H9 (cell line): ENCODE results near the gene WDR27. TPM values are rescaled to one million over a fixed set of nuclear protein-coding genes. Genes with fewer than 3 reads are reported as not detected.

Experiments
- DNase-seq: peaks from one replicate; pipeline ENCODE4 v3.0.0-alpha.2; 2017
- H2AFZ ChIP-seq: one replicate; pipeline ENCODE4 v1.6.1; 2013; ENCODE audit warnings: mild to moderate bottlenecking, low read length, control low read depth, moderate library complexity
- H2AK5ac ChIP-seq: 2 replicates; pipeline ENCODE4 v1.6.1; 2013; ENCODE audit warnings: low read length, control low read depth, mixed read lengths; ENCODE audit not compliant: insufficient read length
- H2BK120ac ChIP-seq: one replicate; pipeline ENCODE4 v1.6.1; 2013; ENCODE audit warnings: low read depth, mild to moderate bottlenecking, low read length, control low read depth, inconsistent platforms; ENCODE audit not compliant: poor library complexity, severe bottlenecking
- H2BK12ac ChIP-seq: 2 replicates; pipeline ENCODE4 v1.6.1; 2013; ENCODE audit warnings: low read length, control low read depth, mixed read lengths, low read depth; ENCODE audit not compliant: insufficient read length
- H2BK15ac ChIP-seq: 2 replicates; pipeline ENCODE4 v1.6.1; 2013; ENCODE audit warnings: low read depth, low read length, control low read depth
- H2BK20ac ChIP-seq: one replicate; pipeline ENCODE4 v1.6.1; 2013; ENCODE audit warnings: low read depth, mild to moderate bottlenecking, low read length, control low read depth, inconsistent platforms; ENCODE audit not compliant: poor library complexity, severe bottlenecking
- H2BK5ac ChIP-seq: 2 replicates; pipeline ENCODE4 v1.6.1; 2013; ENCODE audit warnings: low read length, control low read depth, mixed read lengths; ENCODE audit not compliant: insufficient read length
- H3K14ac ChIP-seq: 2 replicates; pipeline ENCODE4 v1.6.1; 2013; ENCODE audit warnings: low read length, control low read depth; ENCODE audit not compliant: insufficient read depth
- H3K18ac ChIP-seq: 2 replicates; pipeline ENCODE4 v1.6.1; 2013; ENCODE audit warnings: low read depth, mild to moderate bottlenecking, mixed read lengths, low read length, control low read depth; ENCODE audit not compliant: insufficient read length
- H3K23ac ChIP-seq: 2 replicates; pipeline ENCODE4 v1.6.1; 2013; ENCODE audit warnings: low read length, control low read depth, mixed read lengths, low read depth; ENCODE audit not compliant: insufficient read length
- H3K23me2 ChIP-seq: 2 replicates; pipeline ENCODE4 v1.6.1; 2013; ENCODE audit warnings: low read depth, mild to moderate bottlenecking, mixed read lengths, low read length, control low read depth; ENCODE audit not compliant: insufficient read length, poor library complexity, severe bottlenecking
- H3K27ac ChIP-seq: 2 replicates; pipeline ENCODE4 v1.5.1; 2013; ENCODE audit warnings: low read length, control low read depth, mixed read lengths, low read depth; ENCODE audit not compliant: insufficient read length
- H3K27me3 ChIP-seq: 2 replicates; pipeline ENCODE4 v1.6.1; 2013; ENCODE audit warnings: low read length, control low read depth, inconsistent platforms; ENCODE audit not compliant: insufficient read depth
- H3K4ac ChIP-seq: 2 replicates; pipeline ENCODE4 v1.6.1; 2013; ENCODE audit warnings: low read depth, mild to moderate bottlenecking, control low read depth, inconsistent platforms, low read length, moderate library complexity
- H3K4me1 ChIP-seq: 2 replicates; pipeline ENCODE4 v1.6.1; 2013; ENCODE audit warnings: low read length, control low read depth, inconsistent platforms; ENCODE audit not compliant: insufficient read depth
- H3K4me2 ChIP-seq: 2 replicates; pipeline ENCODE4 v1.6.1; 2013; ENCODE audit warnings: low read length, control low read depth, mixed read lengths; ENCODE audit not compliant: insufficient read length, insufficient read depth
- H3K56ac ChIP-seq: 2 replicates; pipeline ENCODE4 v1.6.1; 2013; ENCODE audit warnings: low read depth, mild to moderate bottlenecking, mixed read lengths, low read length, control low read depth; ENCODE audit not compliant: insufficient read length
- H3K79me1 ChIP-seq: 2 replicates; pipeline ENCODE4 v1.6.1; 2013; ENCODE audit warnings: low read depth, mild to moderate bottlenecking, moderate library complexity, low read length, control low read depth, inconsistent platforms; ENCODE audit not compliant: insufficient read depth, poor library complexity, severe bottlenecking
- H3K79me2 ChIP-seq: 2 replicates; pipeline ENCODE4 v1.6.1; 2013; ENCODE audit warnings: low read length, control low read depth, inconsistent platforms; ENCODE audit not compliant: insufficient read depth
- H3K9ac ChIP-seq: 2 replicates; pipeline ENCODE4 v1.6.1; 2013; ENCODE audit warnings: low read length, control low read depth, mixed read lengths; ENCODE audit not compliant: insufficient read length; ENCODE audit errors: extremely low read depth
- H3K9me3 ChIP-seq: one replicate; pipeline ENCODE4 v1.6.1; 2013; ENCODE audit warnings: low read depth, low read length, inconsistent platforms; ENCODE audit not compliant: control insufficient read depth
- H3T11ph ChIP-seq: one replicate; pipeline ENCODE4 v1.6.1; 2013; ENCODE audit warnings: mild to moderate bottlenecking, low read length, control low read depth, inconsistent platforms
- H4K20me1 ChIP-seq: one replicate; pipeline ENCODE4 v1.6.1; 2013; ENCODE audit not compliant: control insufficient read depth, insufficient read length, insufficient read depth
- H4K5ac ChIP-seq: 2 replicates; pipeline ENCODE4 v1.6.1; 2013; ENCODE audit warnings: low read depth, mild to moderate bottlenecking, mixed read lengths, low read length, control low read depth; ENCODE audit not compliant: insufficient read length
- H4K8ac ChIP-seq: replicated peaks from 2 replicates; pipeline ENCODE4 v1.6.1; 2013; ENCODE audit warnings: low read length, control low read depth, mixed read lengths, low read depth; ENCODE audit not compliant: insufficient read length
- H4K91ac ChIP-seq: 2 replicates; pipeline ENCODE4 v1.6.1; 2013; ENCODE audit warnings: low read depth, mild to moderate bottlenecking, moderate library complexity, mixed read lengths, low read length, control low read depth; ENCODE audit not compliant: insufficient read length
- H3K27ac Mint-ChIP-seq, 3 experiments: 2 replicates in 2 of 3; 3 replicates in 1 of 3; pipeline ENCODE4 v1.8.0; 2020 to 2021; ENCODE audit warnings: mixed read lengths in 3 of 3, mild to moderate bottlenecking in 1 of 3, moderate library complexity in 1 of 3
- H3K27me3 Mint-ChIP-seq: 2 replicates; pipeline ENCODE4 v1.8.0; 2021; ENCODE audit warnings: low read depth, mild to moderate bottlenecking, moderate library complexity, mixed read lengths
- H3K36me3 Mint-ChIP-seq, 3 experiments: 2 replicates in 2 of 3; 3 replicates in 1 of 3; pipeline ENCODE4 v1.8.0; 2020 to 2021; ENCODE audit warnings: low read depth in 3 of 3, mixed read lengths in 3 of 3; ENCODE audit not compliant: insufficient read depth in 1 of 3
- H3K4me1 Mint-ChIP-seq, 2 experiments: 2 replicates each; pipeline ENCODE4 v1.8.0; 2020; ENCODE audit warnings: mixed read lengths in 2 of 2
- H3K4me3 Mint-ChIP-seq, 2 experiments: 2 replicates in 1 of 2; 3 replicates in 1 of 2; pipeline ENCODE4 v1.8.0; 2020 to 2021; ENCODE audit warnings: mild to moderate bottlenecking in 2 of 2, mixed read lengths in 2 of 2, moderate library complexity in 1 of 2
- H3K9me3 Mint-ChIP-seq, 2 experiments: 2 replicates in 1 of 2; 3 replicates in 1 of 2; pipeline ENCODE4 v1.8.0; 2020; ENCODE audit warnings: mild to moderate bottlenecking in 2 of 2, mixed read lengths in 2 of 2, moderate library complexity in 1 of 2
- WGBS: extraction: QIAGEN DNeasy Blood & Tissue Kit; methylation state at CpG from one replicate; pipeline ENCODE4 v1.1.7; 2013; ENCODE audit warnings: missing lambda C conversion rate, low lambda C conversion rate, mixed read lengths; ENCODE audit not compliant: insufficient read length; ENCODE audit errors: extremely low coverage; 5-methylcytosine and 5-hydroxymethylcytosine counted together
- total RNA-seq: library from RNA; stranded (reverse); gene quantifications from 2 replicates; pipeline ENCODE4 v1.2.1, GENCODE V29; 2021
- TF ChIP-seq, protein P1 (sequence below): fragments of 200-600 bp; sonication (generic); conservative IDR thresholded peaks from 3 replicates; pipeline ENCODE4 v1.8.0; 2021; ENCODE audit warnings: antibody characterized with exemption, mild to moderate bottlenecking

Gene WDR27
- total RNA-seq, 1 experiment from 2014 or later = 48.7 TPM

DNA sequence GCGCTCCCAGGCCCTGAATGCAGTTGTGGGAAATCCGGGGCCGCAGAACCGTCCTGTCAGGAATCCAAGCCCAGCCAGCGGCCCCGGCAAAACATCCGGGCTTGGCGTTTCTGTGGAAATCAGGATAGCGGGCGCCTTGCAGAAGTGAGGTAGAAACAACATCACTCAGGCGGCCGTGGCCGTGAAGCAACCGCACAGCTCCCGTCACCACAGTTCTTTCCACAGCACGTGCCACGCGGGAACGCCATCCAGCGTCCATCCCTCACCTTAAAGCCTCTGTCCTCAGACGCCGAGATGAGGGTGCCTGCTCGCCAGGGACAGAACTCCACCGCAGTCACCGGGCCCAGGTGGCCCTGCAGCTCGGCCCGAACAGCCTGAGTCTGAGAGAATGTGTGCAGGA is 34.1 kb downstream of the WDR27 start:
- Histone ChIP-seq H3K4me2 (no peak overlapping the region), H2BK5ac (no peak overlapping the region), H4K8ac (no peak overlapping the region), H4K91ac (no peak overlapping the region), H3K27ac (no peak overlapping the region), H3K9me3 (no peaks in the 10 kb centered on the region), H2AFZ (no peak overlapping the region), H3T11ph (no peak overlapping the region), H3K18ac (no peak overlapping the region), H2BK120ac (no peak overlapping the region), H2BK15ac (no peak overlapping the region), H2AK5ac (no peak overlapping the region), H3K9ac (no peak overlapping the region), H2BK20ac (no peak overlapping the region), H3K4me1 (no peaks in the 10 kb centered on the region), H4K20me1 (no peaks in the 10 kb centered on the region), H3K56ac (no peak overlapping the region), H3K14ac (no peak overlapping the region), H3K27me3 (no peaks in the 10 kb centered on the region), H4K5ac (no peak overlapping the region), H3K79me2 (no peaks in the 10 kb centered on the region), H3K23me2 (no peaks in the 10 kb centered on the region), H2BK12ac (no peak overlapping the region), H3K23ac (no peak overlapping the region), H3K4ac (no peak overlapping the region), H3K79me1 (no peaks in the 10 kb centered on the region)
- DNase-seq = no peak
- no peaks in the 10 kb centered on the region for H3K27me3 Mint-ChIP-seq
- WGBS = no CpG with 5 or more reads among the region's 27 CpGs
- TF ChIP-seq, protein P1, sequence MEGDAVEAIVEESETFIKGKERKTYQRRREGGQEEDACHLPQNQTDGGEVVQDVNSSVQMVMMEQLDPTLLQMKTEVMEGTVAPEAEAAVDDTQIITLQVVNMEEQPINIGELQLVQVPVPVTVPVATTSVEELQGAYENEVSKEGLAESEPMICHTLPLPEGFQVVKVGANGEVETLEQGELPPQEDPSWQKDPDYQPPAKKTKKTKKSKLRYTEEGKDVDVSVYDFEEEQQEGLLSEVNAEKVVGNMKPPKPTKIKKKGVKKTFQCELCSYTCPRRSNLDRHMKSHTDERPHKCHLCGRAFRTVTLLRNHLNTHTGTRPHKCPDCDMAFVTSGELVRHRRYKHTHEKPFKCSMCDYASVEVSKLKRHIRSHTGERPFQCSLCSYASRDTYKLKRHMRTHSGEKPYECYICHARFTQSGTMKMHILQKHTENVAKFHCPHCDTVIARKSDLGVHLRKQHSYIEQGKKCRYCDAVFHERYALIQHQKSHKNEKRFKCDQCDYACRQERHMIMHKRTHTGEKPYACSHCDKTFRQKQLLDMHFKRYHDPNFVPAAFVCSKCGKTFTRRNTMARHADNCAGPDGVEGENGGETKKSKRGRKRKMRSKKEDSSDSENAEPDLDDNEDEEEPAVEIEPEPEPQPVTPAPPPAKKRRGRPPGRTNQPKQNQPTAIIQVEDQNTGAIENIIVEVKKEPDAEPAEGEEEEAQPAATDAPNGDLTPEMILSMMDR = no peak
- peaks cover 10 to 11% of the 10 kb centered on the region in 2 experiments for H3K4me1 Mint-ChIP-seq
- no peak overlapping the region for H3K4me3 Mint-ChIP-seq
- H3K36me3 Mint-ChIP-seq = peaks cover 34 to 85% (median 66%) of the 10 kb centered on the region in 3 experiments
- H3K9me3 Mint-ChIP-seq = no peaks in the 10 kb centered on the region; a peak in 2 of 5 replicates
- H3K27ac Mint-ChIP-seq = no peak overlapping the region
